Measurements from ENCODE around the gene CBLIF. TPM values are rescaled to one million over a fixed set of nuclear protein-coding genes. Genes with fewer than 3 reads are reported as not detected.

The CBLIF gene
- total RNA-seq, 1 experiment from 2014 or later = not detected

- CTCF ChIA-PET = no interaction called here
- Mint-ChIP-seq H3K36me3 (ENCODE audit: insufficient read depth, unreplicated experiment) (no peaks in the 10 kb centered on the region), H3K4me1 (ENCODE audit: low read depth, unreplicated experiment) (peaks cover 12% of the 10 kb centered on the region), H3K27me3 (ENCODE audit: insufficient read depth, unreplicated experiment) (no peaks in the 10 kb centered on the region), H3K4me3 (ENCODE audit: unreplicated experiment) (no peak overlapping the region), H3K9me3 (ENCODE audit: unreplicated experiment) (no peaks in the 10 kb centered on the region), H3K27ac (ENCODE audit: unreplicated experiment) (no peak overlapping the region)
- Histone ChIP-seq H3K4me3 (ENCODE audit: low read depth, low read length) (no peak overlapping the region), H3K27me3 (replicated peaks; ENCODE audit: control insufficient read depth, insufficient read depth, low read length) (no peaks in the 10 kb centered on the region), H3K9me3 (no peaks in the 10 kb centered on the region), H3K4me1 (peaks cover 10% of the 10 kb centered on the region), H3K36me3 (ENCODE audit: control insufficient read depth, insufficient read depth, low read length) (no peaks in the 10 kb centered on the region)
- BruUV-seq (replicated peaks) = no TSS peak
- no peak for TF ChIP-seq CTCF (IDR thresholded peaks at IDR 0.05; ENCODE audit: insufficient read depth in 1 of 2, low read depth in 1 of 2, low read length in 1 of 2, severe bottlenecking in 1 of 2, unreplicated experiment in 1 of 2)
- POLR2A ChIA-PET = no interaction called here
- intact Hi-C loops (cut with micrococcal nuclease; ENCODE audit: unreplicated experiment) = no loop called here
- DNase-seq = no peak
Observed at GRCh38 chr11:59877784-59878183, 32.5 kb upstream of the CBLIF start.

- TF ChIP-seq CTCF (IDR thresholded peaks at IDR 0.05; ENCODE audit: insufficient read depth in 1 of 2, low read depth in 1 of 2, low read length in 1 of 2, severe bottlenecking in 1 of 2, unreplicated experiment in 1 of 2) = no peak
- H3K4me1 Mint-ChIP-seq (ENCODE audit: low read depth, unreplicated experiment) = peaks cover 12% of the 10 kb centered on the region
- H3K36me3 ChIP-seq (ENCODE audit: control insufficient read depth, insufficient read depth, low read length) = no peaks in the 10 kb centered on the region
- no peak overlapping the region for H3K27ac Mint-ChIP-seq (ENCODE audit: unreplicated experiment)
- ChIA-PET CTCF (no interaction called here), POLR2A (no interaction called here)
- no peaks in the 10 kb centered on the region for H3K36me3 Mint-ChIP-seq (ENCODE audit: insufficient read depth, unreplicated experiment)
- no peaks in the 10 kb centered on the region for H3K27me3 Mint-ChIP-seq (ENCODE audit: insufficient read depth, unreplicated experiment)
- BruUV-seq (replicated peaks) = no TSS peak
- H3K4me1 ChIP-seq = peaks cover 10% of the 10 kb centered on the region
- H3K9me3 Mint-ChIP-seq (ENCODE audit: unreplicated experiment) = no peaks in the 10 kb centered on the region
- no peak for DNase-seq
- intact Hi-C loops (cut with micrococcal nuclease; ENCODE audit: unreplicated experiment) = no loop called here
- H3K27me3 ChIP-seq (replicated peaks; ENCODE audit: control insufficient read depth, insufficient read depth, low read length) = no peaks in the 10 kb centered on the region
- no peak overlapping the region for H3K4me3 ChIP-seq (ENCODE audit: low read depth, low read length)
- H3K9me3 ChIP-seq = no peaks in the 10 kb centered on the region
- no peak overlapping the region for H3K4me3 Mint-ChIP-seq (ENCODE audit: unreplicated experiment)
Observed at GRCh38 chr11:59877325-59877724, 32.0 kb upstream of the CBLIF start.

GRCh38 chr11:59875856-59876519 is 30.7 kb upstream of the CBLIF start:
- Mint-ChIP-seq H3K27me3 (ENCODE audit: insufficient read depth, unreplicated experiment) (no peaks in the 10 kb centered on the region), H3K36me3 (ENCODE audit: insufficient read depth, unreplicated experiment) (no peaks in the 10 kb centered on the region), H3K4me1 (ENCODE audit: low read depth, unreplicated experiment) (peaks cover 12% of the 10 kb centered on the region), H3K9me3 (ENCODE audit: unreplicated experiment) (peaks cover 4% of the 10 kb centered on the region), H3K4me3 (ENCODE audit: unreplicated experiment) (peak overlapping the region; percentile 49), H3K27ac (ENCODE audit: unreplicated experiment) (no peak overlapping the region)
- ChIA-PET POLR2A (no interaction called here), CTCF (no interaction called here)
- Histone ChIP-seq H3K36me3 (ENCODE audit: control insufficient read depth, insufficient read depth, low read length) (no peaks in the 10 kb centered on the region), H3K9me3 (no peaks in the 10 kb centered on the region), H3K4me1 (peaks cover 10% of the 10 kb centered on the region), H3K27me3 (replicated peaks; ENCODE audit: control insufficient read depth, insufficient read depth, low read length) (no peaks in the 10 kb centered on the region), H3K4me3 (ENCODE audit: low read depth, low read length) (no peak overlapping the region)
- peak in 1 of 2 experiments; percentile 27 for DNase-seq
- intact Hi-C loops (cut with micrococcal nuclease; ENCODE audit: unreplicated experiment) = no loop called here
- no peak for TF ChIP-seq CTCF (IDR thresholded peaks at IDR 0.05; ENCODE audit: insufficient read depth in 1 of 2, low read depth in 1 of 2, low read length in 1 of 2, severe bottlenecking in 1 of 2, unreplicated experiment in 1 of 2)
- no TSS peak for BruUV-seq (replicated peaks)

Data from Caco-2 (cell line).